ENCODE measurements around the gene USP37. TPM values are rescaled to one million over a fixed set of nuclear protein-coding genes. Genes with fewer than 3 reads are reported as not detected.

USP37 gene
- total and polyA plus RNA-seq, 2 of the 13 experiments (the other 11 are each of a cell fraction or from before 2014, with no cell fraction given): 6.5 to 30.6 TPM

DNA sequence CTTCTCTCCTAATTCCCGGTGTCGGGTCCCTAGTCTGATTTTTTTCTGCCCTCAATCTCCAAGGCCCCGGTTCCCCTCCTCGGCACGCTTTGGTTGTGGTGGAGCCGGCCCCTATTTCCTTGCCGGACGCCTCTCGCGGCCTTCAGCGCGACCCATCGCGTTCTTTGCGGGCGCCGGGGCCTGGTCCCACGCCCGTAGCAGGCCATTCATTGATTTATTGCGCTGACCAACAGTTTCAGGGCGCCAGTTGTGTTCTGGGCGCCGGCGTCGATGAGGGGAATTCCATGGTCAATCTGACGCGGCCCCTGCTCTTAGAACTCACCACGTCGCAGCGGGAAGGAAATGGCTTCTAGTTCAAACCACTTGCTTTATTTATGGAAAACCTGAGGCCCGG, 884 bp upstream of the USP37 start (continued):
- TF ChIP-seq, protein P1, sequence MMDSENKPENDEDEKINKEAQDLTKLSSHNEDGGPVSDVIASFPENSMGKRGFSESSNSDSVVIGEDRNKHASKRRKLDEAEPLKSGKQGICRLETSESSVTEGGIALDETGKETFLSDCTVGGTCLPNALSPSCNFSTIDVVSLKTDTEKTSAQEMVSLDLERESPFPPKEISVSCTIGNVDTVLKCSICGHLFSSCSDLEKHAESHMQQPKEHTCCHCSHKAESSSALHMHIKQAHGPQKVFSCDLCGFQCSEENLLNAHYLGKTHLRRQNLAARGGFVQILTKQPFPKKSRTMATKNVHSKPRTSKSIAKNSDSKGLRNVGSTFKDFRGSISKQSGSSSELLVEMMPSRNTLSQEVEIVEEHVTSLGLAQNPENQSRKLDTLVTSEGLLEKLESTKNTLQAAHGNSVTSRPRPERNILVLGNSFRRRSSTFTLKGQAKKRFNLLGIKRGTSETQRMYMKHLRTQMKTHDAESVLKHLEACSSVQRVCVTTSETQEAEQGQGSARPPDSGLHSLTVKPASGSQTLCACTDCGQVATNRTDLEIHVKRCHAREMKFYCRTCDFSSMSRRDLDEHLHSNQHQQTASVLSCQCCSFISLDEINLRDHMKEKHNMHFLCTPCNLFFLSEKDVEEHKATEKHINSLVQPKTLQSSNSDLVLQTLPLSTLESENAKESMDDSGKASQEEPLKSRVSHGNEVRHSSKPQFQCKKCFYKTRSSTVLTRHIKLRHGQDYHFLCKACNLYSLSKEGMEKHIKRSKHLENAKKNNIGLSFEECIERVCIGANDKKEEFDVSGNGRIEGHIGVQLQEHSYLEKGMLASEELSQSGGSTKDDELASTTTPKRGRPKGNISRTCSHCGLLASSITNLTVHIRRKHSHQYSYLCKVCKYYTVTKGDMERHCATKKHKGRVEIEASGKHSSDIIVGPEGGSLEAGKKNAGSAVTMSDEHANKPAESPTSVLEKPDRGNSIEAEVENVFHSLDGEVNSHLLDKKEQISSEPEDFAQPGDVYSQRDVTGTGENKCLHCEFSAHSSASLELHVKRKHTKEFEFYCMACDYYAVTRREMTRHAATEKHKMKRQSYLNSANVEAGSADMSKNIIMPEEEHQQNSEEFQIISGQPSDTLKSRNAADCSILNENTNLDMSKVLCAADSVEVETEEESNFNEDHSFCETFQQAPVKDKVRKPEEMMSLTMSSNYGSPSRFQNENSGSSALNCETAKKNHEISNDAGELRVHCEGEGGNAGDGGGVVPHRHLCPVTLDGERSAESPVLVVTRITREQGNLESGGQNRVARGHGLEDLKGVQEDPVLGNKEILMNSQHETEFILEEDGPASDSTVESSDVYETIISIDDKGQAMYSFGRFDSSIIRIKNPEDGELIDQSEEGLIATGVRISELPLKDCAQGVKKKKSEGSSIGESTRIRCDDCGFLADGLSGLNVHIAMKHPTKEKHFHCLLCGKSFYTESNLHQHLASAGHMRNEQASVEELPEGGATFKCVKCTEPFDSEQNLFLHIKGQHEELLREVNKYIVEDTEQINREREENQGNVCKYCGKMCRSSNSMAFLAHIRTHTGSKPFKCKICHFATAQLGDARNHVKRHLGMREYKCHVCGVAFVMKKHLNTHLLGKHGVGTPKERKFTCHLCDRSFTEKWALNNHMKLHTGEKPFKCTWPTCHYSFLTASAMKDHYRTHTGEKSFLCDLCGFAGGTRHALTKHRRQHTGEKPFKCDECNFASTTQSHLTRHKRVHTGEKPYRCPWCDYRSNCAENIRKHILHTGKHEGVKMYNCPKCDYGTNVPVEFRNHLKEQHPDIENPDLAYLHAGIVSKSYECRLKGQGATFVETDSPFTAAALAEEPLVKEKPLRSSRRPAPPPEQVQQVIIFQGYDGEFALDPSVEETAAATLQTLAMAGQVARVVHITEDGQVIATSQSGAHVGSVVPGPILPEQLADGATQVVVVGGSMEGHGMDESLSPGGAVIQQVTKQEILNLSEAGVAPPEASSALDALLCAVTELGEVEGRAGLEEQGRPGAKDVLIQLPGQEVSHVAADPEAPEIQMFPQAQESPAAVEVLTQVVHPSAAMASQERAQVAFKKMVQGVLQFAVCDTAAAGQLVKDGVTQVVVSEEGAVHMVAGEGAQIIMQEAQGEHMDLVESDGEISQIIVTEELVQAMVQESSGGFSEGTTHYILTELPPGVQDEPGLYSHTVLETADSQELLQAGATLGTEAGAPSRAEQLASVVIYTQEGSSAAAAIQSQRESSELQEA (CRISPR knock-in tag; IDR thresholded peaks at IDR 0.05; ENCODE audit: not compliant biosample characterization): no peak
- TF ChIP-seq, protein P2, sequence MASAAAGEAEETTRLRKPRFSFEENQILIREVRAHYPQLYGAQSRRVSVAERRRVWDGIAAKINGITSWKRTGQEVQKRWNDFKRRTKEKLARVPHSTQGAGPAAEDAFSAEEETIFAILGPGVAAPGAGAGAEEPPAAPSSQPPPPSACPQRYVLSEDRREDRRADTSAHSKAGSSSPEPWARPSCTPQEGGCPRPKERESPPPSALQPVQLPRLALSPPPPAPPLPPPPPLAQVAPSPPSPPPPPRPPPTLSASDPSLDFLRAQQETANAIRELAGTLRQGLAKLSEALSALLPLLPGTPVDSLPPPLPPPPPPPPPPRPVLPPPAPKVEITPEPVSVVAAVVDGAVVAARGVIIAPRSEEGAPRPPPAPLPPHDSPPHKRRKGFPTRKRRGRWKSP (CRISPR knock-in tag; IDR thresholded peaks at IDR 0.05): no peak
- TF ChIP-seq NKX3-1 (CRISPR knock-in tag; IDR thresholded peaks at IDR 0.05): no peak; the same call in 1 of the 2 replicates
- TF ChIP-seq, protein P3, sequence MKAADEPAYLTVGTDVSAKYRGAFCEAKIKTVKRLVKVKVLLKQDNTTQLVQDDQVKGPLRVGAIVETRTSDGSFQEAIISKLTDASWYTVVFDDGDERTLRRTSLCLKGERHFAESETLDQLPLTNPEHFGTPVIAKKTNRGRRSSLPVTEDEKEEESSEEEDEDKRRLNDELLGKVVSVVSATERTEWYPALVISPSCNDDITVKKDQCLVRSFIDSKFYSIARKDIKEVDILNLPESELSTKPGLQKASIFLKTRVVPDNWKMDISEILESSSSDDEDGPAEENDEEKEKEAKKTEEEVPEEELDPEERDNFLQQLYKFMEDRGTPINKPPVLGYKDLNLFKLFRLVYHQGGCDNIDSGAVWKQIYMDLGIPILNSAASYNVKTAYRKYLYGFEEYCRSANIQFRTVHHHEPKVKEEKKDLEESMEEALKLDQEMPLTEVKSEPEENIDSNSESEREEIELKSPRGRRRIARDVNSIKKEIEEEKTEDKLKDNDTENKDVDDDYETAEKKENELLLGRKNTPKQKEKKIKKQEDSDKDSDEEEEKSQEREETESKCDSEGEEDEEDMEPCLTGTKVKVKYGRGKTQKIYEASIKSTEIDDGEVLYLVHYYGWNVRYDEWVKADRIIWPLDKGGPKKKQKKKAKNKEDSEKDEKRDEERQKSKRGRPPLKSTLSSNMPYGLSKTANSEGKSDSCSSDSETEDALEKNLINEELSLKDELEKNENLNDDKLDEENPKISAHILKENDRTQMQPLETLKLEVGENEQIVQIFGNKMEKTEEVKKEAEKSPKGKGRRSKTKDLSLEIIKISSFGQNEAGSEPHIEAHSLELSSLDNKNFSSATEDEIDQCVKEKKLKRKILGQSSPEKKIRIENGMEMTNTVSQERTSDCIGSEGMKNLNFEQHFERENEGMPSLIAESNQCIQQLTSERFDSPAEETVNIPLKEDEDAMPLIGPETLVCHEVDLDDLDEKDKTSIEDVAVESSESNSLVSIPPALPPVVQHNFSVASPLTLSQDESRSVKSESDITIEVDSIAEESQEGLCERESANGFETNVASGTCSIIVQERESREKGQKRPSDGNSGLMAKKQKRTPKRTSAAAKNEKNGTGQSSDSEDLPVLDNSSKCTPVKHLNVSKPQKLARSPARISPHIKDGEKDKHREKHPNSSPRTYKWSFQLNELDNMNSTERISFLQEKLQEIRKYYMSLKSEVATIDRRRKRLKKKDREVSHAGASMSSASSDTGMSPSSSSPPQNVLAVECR (CRISPR knock-in tag; IDR thresholded peaks at IDR 0.05; ENCODE audit: borderline replicate concordance): peak; percentile 55; the same call in 1 of the 2 replicates
- TF ChIP-seq, protein P4, sequence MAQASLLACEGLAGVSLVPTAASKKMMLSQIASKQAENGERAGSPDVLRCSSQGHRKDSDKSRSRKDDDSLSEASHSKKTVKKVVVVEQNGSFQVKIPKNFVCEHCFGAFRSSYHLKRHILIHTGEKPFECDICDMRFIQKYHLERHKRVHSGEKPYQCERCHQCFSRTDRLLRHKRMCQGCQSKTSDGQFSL (CRISPR knock-in tag; IDR thresholded peaks at IDR 0.05): no peak
- no peak for TF ChIP-seq ZBTB21 (CRISPR knock-in tag; IDR thresholded peaks at IDR 0.05)
- no peak; the same call in 1 of the 2 replicates for TF ChIP-seq ZNF484 (CRISPR knock-in tag; IDR thresholded peaks at IDR 0.05; ENCODE audit: borderline replicate concordance, low read depth)
- TF ChIP-seq TBX3 (IDR thresholded peaks at IDR 0.05; ENCODE audit: borderline replicate concordance): no peak
- 0 out of 2 replicates have a peak, but pooled peaks have one; percentile 69 for TF ChIP-seq ZFAT (CRISPR knock-in tag; conservative IDR thresholded peaks at IDR 0.05)
- TF ChIP-seq HMGA1 (CRISPR knock-in tag; conservative IDR thresholded peaks at IDR 0.05): no peak
- TF ChIP-seq ZNF510 (CRISPR knock-in tag; IDR thresholded peaks at IDR 0.05; ENCODE audit: low read depth): no peak
- TF ChIP-seq, protein P5, sequence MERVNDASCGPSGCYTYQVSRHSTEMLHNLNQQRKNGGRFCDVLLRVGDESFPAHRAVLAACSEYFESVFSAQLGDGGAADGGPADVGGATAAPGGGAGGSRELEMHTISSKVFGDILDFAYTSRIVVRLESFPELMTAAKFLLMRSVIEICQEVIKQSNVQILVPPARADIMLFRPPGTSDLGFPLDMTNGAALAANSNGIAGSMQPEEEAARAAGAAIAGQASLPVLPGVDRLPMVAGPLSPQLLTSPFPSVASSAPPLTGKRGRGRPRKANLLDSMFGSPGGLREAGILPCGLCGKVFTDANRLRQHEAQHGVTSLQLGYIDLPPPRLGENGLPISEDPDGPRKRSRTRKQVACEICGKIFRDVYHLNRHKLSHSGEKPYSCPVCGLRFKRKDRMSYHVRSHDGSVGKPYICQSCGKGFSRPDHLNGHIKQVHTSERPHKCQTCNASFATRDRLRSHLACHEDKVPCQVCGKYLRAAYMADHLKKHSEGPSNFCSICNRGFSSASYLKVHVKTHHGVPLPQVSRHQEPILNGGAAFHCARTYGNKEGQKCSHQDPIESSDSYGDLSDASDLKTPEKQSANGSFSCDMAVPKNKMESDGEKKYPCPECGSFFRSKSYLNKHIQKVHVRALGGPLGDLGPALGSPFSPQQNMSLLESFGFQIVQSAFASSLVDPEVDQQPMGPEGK (CRISPR knock-in tag; IDR thresholded peaks at IDR 0.05): no peak
- TF ChIP-seq ZSCAN31 (CRISPR knock-in tag; IDR thresholded peaks at IDR 0.05; ENCODE audit: low read depth): no peak

Measured in HepG2 (cell line).